Karpas-422 (cell line): ENCODE data around the gene PDE6A. TPM values are rescaled to one million over a fixed set of nuclear protein-coding genes. Genes with fewer than 3 reads are reported as not detected.

ENCODE experiments used
- DNase-seq: peaks from one replicate; pipeline ENCODE4 v3.0.0-alpha.2; 2015
- H2AFZ ChIP-seq: fragments of 200-600 bp; sonication (generic); 2 replicates; pipeline ENCODE4 v1.6.1; 2014; ENCODE audit warnings: antibody characterized with exemption, low read length, mixed read lengths
- H3K27ac ChIP-seq: fragments of 200-600 bp; sonication (generic); 2 replicates; pipeline ENCODE4 v1.5.1; 2014; ENCODE audit warnings: mild to moderate bottlenecking, low read length, moderate library complexity
- H3K27me3 ChIP-seq: fragments of 200-600 bp; sonication (generic); 2 replicates; pipeline ENCODE4 v1.6.1; 2014; ENCODE audit warnings: low read length, mixed read lengths
- H3K36me3 ChIP-seq: fragments of 200-600 bp; sonication (generic); 2 replicates; pipeline ENCODE4 v1.6.1; 2014; ENCODE audit warnings: low read length, mixed read lengths; ENCODE audit not compliant: insufficient read depth
- H3K4me1 ChIP-seq: fragments of 200-600 bp; sonication (generic); 2 replicates; pipeline ENCODE4 v1.6.1; 2014; ENCODE audit warnings: mild to moderate bottlenecking, low read length, mixed read lengths
- H3K4me2 ChIP-seq: fragments of 200-600 bp; sonication (generic); 2 replicates; pipeline ENCODE4 v1.6.1; 2014; ENCODE audit warnings: low read length, low read depth, mild to moderate bottlenecking; ENCODE audit not compliant: poor library complexity, severe bottlenecking
- H3K4me3 ChIP-seq: fragments of 200-600 bp; sonication (generic); 2 replicates; pipeline ENCODE4 v1.5.1; 2014; ENCODE audit warnings: mild to moderate bottlenecking, antibody characterized with exemption, low read length, mixed read lengths
- H3K79me2 ChIP-seq: fragments of 200-600 bp; sonication (generic); 2 replicates; pipeline ENCODE4 v1.6.1; 2014; ENCODE audit warnings: mild to moderate bottlenecking, low read length, mixed read lengths
- H3K9ac ChIP-seq: fragments of 200-600 bp; sonication (generic); 2 replicates; pipeline ENCODE4 v1.6.0; 2014; ENCODE audit warnings: low read length
- H3K9me2 ChIP-seq: fragments of 200-600 bp; sonication (generic), shearing (Covaris generic); replicated peaks from 2 replicates; pipeline ENCODE4 v1.6.0; 2014; ENCODE audit warnings: mild to moderate bottlenecking, low read length, moderate library complexity; ENCODE audit not compliant: insufficient read depth
- H3K9me3 ChIP-seq: fragments of 300-700, 200-600 bp; sonication (generic); 2 replicates; pipeline ENCODE4 v1.6.1; 2014; ENCODE audit warnings: low read length, mixed read lengths
- H4K20me1 ChIP-seq: fragments of 200-600 bp; sonication (generic); 2 replicates; pipeline ENCODE4 v1.6.1; 2014; ENCODE audit warnings: mild to moderate bottlenecking, antibody characterized with exemption, low read length, low read depth; ENCODE audit not compliant: insufficient read depth
- total RNA-seq: library from RNA; depleted of rRNA; stranded (reverse); fragments of >200 nt; shearing (Covaris generic); gene quantifications from 2 replicates; pipeline ENCODE4 v1.2.3, GENCODE V29; 2014; ENCODE audit warnings: low replicate concordance; rRNA removed

Gene PDE6A
- not detected in 2 replicates for total RNA-seq

DNA sequence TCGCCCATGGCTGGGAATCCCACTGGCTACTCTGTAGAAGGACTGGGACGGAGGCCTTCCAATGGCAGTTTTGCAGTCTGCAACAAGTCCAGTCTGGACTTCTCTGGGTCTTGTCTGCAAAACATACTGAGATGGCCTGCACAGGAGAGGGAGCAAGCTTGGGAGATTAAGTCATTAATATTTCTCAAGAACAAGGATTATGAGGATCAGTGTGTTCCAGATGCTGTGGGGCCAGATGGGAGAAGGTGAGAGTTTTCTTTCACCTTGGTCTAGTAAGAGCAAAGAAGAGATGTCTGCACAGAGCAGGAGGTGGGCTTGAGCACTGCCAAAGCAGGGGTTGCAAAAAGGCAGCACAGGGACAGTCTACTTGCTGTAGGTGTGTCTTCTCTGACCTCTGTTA, at the start of gene PDE6A:
Gene PDE6A (minus strand): TSS at position 128 of the 400 bp plus-strand sequence. CDS start 120 bp downstream, at position 8.
- no peaks in the 10 kb centered on the region for H3K9me3 ChIP-seq
- no peak within 1 kb of the TSS for H3K4me3 ChIP-seq
- no peak within 1 kb of the TSS for H3K4me2 ChIP-seq
- H3K36me3 ChIP-seq: no peaks in the 10 kb centered on the region
- no peaks in the 10 kb centered on the region for H3K27me3 ChIP-seq
- no peak within 1 kb of the TSS for H3K27ac ChIP-seq
- DNase-seq: no peak
- no peaks in the 10 kb centered on the region for H3K4me1 ChIP-seq
- no peak within 1 kb of the TSS for H2AFZ ChIP-seq
- no peak within 1 kb of the TSS for H3K9ac ChIP-seq
- no peaks in the 10 kb centered on the region for H3K9me2 ChIP-seq
- H3K79me2 ChIP-seq: no peaks in the 10 kb centered on the region
- H4K20me1 ChIP-seq: no peaks in the 10 kb centered on the region

GRCh38 chr5:149993471-149993870, 48.9 kb upstream of the PDE6A start:
- H3K9me3 ChIP-seq: no peaks in the 10 kb centered on the region
- no peak overlapping the region for H3K9ac ChIP-seq
- no peak overlapping the region for H3K4me2 ChIP-seq
- no peak overlapping the region for H3K4me3 ChIP-seq
- H2AFZ ChIP-seq: no peak overlapping the region
- no peak overlapping the region for H3K27ac ChIP-seq
- no peaks in the 10 kb centered on the region for H3K79me2 ChIP-seq
- no peaks in the 10 kb centered on the region for H3K27me3 ChIP-seq
- no peaks in the 10 kb centered on the region for H4K20me1 ChIP-seq
- H3K4me1 ChIP-seq: peaks cover 5% of the 10 kb centered on the region; the same call in 1 of the 2 replicates
- DNase-seq: no peak
- no peaks in the 10 kb centered on the region for H3K9me2 ChIP-seq
- no peaks in the 10 kb centered on the region for H3K36me3 ChIP-seq

DNA sequence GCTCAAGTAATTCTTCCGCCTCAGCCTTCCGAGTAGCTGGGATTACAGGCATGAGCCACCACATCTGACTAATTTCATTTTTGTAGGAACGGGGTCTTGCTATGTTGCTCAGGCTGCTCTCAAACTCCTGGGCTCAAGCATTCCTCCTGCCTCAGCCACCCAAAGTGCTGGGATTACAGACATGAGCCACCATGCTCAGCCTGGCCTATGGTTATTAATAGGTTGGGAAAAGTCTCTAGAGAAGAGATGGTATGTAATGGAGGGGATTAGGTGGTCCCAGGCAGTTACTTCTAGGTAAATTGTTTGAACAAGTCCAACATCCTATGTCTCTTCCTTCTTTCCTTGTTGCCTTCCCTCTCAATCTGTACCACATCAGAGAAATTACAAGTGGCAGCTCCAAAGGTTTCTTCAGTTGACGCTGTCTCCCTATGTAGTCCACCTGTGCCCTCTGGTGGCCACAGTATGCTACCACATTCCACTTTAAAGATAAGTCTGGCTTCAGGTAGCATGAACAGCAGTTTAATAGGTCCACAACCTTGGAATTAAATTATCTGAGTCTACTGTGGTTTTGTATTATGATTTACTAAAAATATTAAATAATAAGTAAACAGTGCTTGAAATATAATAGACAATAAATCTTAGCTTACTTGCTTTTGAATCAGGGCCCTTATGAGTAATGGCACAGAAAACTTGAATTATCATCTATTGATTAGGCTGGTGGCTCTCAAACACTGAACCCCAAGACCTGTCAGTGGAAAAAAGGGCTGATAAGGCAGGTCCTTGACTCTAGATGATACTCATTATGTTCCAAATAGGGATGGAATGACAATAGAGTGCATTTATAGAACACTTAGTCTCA, 46.2 kb upstream of the PDE6A start:
- no peaks in the 10 kb centered on the region for H3K9me3 ChIP-seq
- H4K20me1 ChIP-seq: no peaks in the 10 kb centered on the region
- DNase-seq: peak; percentile 88
- no peak overlapping the region for H2AFZ ChIP-seq
- H3K27me3 ChIP-seq: no peaks in the 10 kb centered on the region
- H3K27ac ChIP-seq: no peak overlapping the region
- H3K4me1 ChIP-seq: peaks cover 5% of the 10 kb centered on the region; the same call in 1 of the 2 replicates
- H3K4me3 ChIP-seq: no peak overlapping the region
- H3K9me2 ChIP-seq: no peaks in the 10 kb centered on the region
- H3K36me3 ChIP-seq: no peaks in the 10 kb centered on the region
- no peak overlapping the region for H3K4me2 ChIP-seq
- no peak overlapping the region for H3K9ac ChIP-seq
- H3K79me2 ChIP-seq: no peaks in the 10 kb centered on the region

DNA sequence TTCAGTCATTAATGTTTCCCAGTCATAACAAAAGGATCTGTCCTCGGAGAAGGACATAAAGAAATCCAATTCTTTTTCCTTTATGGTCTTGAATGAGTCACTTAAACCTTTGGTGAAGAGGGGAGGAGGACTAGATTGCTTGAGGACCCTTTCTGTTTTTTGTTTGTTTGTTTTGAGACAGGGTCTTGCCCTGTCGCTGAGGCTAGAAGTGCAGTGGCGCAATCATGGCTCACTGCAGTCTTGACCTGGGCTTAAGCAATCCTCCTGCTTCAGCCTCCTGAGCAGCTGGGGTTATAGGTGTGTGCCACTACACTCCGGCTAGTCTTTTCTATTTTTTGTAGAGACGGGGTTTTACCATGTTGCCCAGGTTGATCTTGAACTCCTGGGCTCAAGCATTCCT, 43.5 kb upstream of the PDE6A start:
- no peak for DNase-seq
- H3K36me3 ChIP-seq: no peaks in the 10 kb centered on the region
- H4K20me1 ChIP-seq: no peaks in the 10 kb centered on the region
- no peak overlapping the region for H3K9ac ChIP-seq
- H3K4me3 ChIP-seq: no peak overlapping the region
- H3K4me2 ChIP-seq: no peak overlapping the region
- H3K79me2 ChIP-seq: no peaks in the 10 kb centered on the region
- H3K27me3 ChIP-seq: no peaks in the 10 kb centered on the region
- no peak overlapping the region for H2AFZ ChIP-seq
- peaks cover 5% of the 10 kb centered on the region; the same call in 1 of the 2 replicates for H3K4me1 ChIP-seq
- no peaks in the 10 kb centered on the region for H3K9me3 ChIP-seq
- H3K27ac ChIP-seq: no peak overlapping the region
- H3K9me2 ChIP-seq: no peaks in the 10 kb centered on the region

- Histone ChIP-seq H3K4me1 (no peaks in the 10 kb centered on the region), H4K20me1 (0 out of 2 replicates have a peak, but pooled peaks cover 8% of the 10 kb centered on the region), H3K27me3 (no peaks in the 10 kb centered on the region), H3K36me3 (no peaks in the 10 kb centered on the region), H3K9me3 (no peaks in the 10 kb centered on the region), H3K79me2 (no peaks in the 10 kb centered on the region), H2AFZ (no peak overlapping the region), H3K4me2 (no peak overlapping the region), H3K4me3 (no peak overlapping the region), H3K27ac (no peak overlapping the region), H3K9ac (no peak overlapping the region), H3K9me2 (no peaks in the 10 kb centered on the region)
- no peak for DNase-seq
Measured at GRCh38 chr5:149982505-149982904, 37.9 kb upstream of the PDE6A start.

DNA sequence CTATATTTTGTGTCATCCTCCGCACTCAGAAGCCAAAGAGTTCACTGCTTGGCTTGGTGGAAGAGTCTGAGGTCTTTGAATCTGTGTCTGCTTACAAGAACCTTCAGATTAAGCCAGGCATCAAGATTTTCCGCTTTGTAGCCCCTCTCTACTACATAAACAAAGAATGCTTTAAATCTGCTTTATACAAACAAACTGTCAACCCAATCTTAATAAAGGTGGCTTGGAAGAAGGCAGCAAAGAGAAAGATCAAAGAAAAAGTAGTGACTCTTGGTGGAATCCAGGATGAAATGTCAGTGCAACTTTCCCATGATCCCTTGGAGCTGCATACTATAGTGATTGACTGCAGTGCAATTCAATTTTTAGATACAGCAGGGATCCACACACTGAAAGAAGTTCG, 36.6 kb upstream of the PDE6A start:
- Histone ChIP-seq H3K4me1 (no peaks in the 10 kb centered on the region), H3K4me3 (no peak overlapping the region), H3K9me2 (no peaks in the 10 kb centered on the region), H3K36me3 (no peaks in the 10 kb centered on the region), H3K27me3 (no peaks in the 10 kb centered on the region), H4K20me1 (0 out of 2 replicates have a peak, but pooled peaks cover 8% of the 10 kb centered on the region), H2AFZ (no peak overlapping the region), H3K9ac (no peak overlapping the region), H3K79me2 (no peaks in the 10 kb centered on the region), H3K4me2 (no peak overlapping the region), H3K27ac (no peak overlapping the region), H3K9me3 (no peaks in the 10 kb centered on the region)
- DNase-seq: no peak

DNA sequence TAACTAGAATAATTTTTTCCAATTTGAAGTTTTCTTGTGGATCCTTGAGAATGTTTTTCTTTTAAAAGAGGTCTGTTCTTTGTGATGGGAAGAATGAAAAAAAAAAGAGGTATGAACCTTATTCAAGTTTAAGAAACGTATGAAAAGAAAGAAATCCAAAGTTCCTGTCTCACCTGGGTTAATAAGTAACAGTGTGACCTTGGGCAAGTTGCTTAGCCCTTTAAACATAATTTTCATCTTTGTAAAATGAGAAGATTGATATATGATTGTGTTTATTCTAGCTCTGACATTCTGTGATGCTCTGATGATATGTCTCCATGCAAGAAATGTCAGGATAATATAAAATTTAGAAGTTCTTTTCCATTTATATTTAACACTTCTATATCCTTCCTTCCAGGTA, 35.3 kb upstream of the PDE6A start:
- no peaks in the 10 kb centered on the region for H3K27me3 ChIP-seq
- DNase-seq: no peak
- H3K79me2 ChIP-seq: no peaks in the 10 kb centered on the region
- H3K4me3 ChIP-seq: no peak overlapping the region
- 0 out of 2 replicates have a peak, but pooled peaks cover 8% of the 10 kb centered on the region for H4K20me1 ChIP-seq
- no peak overlapping the region for H2AFZ ChIP-seq
- no peaks in the 10 kb centered on the region for H3K9me2 ChIP-seq
- H3K36me3 ChIP-seq: no peaks in the 10 kb centered on the region
- no peaks in the 10 kb centered on the region for H3K9me3 ChIP-seq
- H3K4me1 ChIP-seq: no peaks in the 10 kb centered on the region
- H3K9ac ChIP-seq: no peak overlapping the region
- no peak overlapping the region for H3K27ac ChIP-seq
- no peak overlapping the region for H3K4me2 ChIP-seq

DNA sequence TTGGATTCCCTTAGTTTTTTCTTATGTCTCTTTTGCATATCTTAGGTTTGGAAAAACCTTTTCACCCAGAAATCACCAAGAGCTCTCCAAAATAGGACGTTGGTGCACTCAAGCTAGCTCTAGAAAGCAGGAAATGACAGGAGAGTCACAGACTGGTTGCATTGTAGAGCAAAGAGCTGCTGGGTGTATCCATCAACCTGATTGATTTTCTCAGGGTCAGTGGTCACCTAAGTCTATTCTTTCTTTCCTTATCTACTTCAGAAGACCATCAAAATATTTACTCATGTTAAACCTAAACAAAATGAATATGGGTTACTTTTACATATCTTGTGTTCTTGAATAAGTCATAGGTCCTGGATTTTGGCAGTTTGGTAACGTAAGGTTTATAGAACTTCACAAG, 30.8 kb upstream of the PDE6A start:
- Histone ChIP-seq H3K27ac (no peak overlapping the region), H3K9me2 (no peaks in the 10 kb centered on the region), H4K20me1 (0 out of 2 replicates have a peak, but pooled peaks cover 6% of the 10 kb centered on the region), H3K27me3 (no peaks in the 10 kb centered on the region), H3K4me2 (no peak overlapping the region), H3K4me3 (no peak overlapping the region), H3K36me3 (no peaks in the 10 kb centered on the region), H2AFZ (no peak overlapping the region), H3K79me2 (no peaks in the 10 kb centered on the region), H3K9me3 (no peaks in the 10 kb centered on the region), H3K4me1 (no peaks in the 10 kb centered on the region), H3K9ac (no peak overlapping the region)
- no peak for DNase-seq
